Activated naive CD4-positive, alpha-beta T cell treated with anti-CD3 and anti-CD28 coated beads, Interleukin-2, amount 50 U/mL, for 16 hours (primary cell): ENCODE results near the gene FRA10AC1.

ENCODE experiments used
- DNase-seq: peaks from one replicate; pipeline ENCODE4 v3.0.0-alpha.2; 2020

FRA10AC1 gene

DNA sequence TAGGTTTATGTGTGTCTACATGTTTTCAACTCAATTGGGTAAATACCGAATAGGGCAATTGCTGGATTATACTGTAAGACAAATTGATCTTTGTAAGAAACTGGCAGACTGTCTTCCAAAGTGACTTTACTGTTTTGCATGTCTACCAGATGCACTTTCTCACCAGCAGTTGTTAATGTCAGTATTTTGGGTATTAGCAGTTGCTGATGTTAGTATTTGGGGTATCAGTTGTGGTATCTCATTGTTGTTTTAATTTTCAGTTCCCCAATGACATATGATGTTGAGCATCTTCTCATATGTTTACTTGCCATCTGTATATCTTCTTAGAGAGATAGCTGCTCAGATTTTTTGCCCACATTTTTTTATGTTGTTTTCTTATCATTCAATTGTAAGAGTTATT, 79.5 kb downstream of the FRA10AC1 start:
- no peak for DNase-seq

DNA sequence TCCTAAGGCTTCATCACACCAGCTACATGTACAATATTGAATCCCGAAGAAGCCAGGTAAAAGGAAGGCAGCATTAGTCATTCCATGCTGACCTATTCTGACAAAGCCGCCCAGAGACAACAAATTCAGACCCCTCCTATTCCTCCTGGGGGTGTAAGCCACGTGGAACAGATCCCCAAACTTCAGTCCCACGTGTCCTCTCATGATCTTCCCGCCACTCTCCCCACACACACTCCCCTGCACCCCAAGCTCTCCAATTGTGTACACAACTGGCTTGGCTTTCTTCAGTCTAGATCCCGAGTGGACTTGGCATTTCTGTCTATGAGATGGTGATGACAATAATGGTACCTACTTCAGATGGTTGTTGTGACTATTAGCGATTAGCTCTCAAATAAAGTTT, 81.5 kb downstream of the FRA10AC1 start:
- DNase-seq: no peak
